Naive B cell (primary cell): Measurements from ENCODE around the gene CSNK1G2. TPM values are rescaled to one million over a fixed set of nuclear protein-coding genes. Genes with fewer than 3 reads are reported as not detected.
A peak's percentile ranks its signal among the peaks of the same experiment; 100 is the strongest.

ENCODE experiments used
- ATAC-seq, 2 donors: fragments of 150-1000 bp; cut with Tn5 transposase; 2 replicates each; pipeline ENCODE4 v1.10.0; 2021; ENCODE audit warnings: low read depth in 2 of 2, mild to moderate bottlenecking in 2 of 2, moderate library complexity in 2 of 2
- DNase-seq: peaks from one replicate; pipeline ENCODE4 v3.0.0; 2022
- H3K27ac Mint-ChIP-seq, 6 donors: one replicate each; pipeline ENCODE4 v1.8.0; 2020 to 2022; ENCODE audit warnings: mild to moderate bottlenecking in 6 of 6, mixed read lengths in 6 of 6, moderate library complexity in 5 of 6, inconsistent platforms in 2 of 6
- H3K27me3 Mint-ChIP-seq, 3 donors: one replicate each; pipeline ENCODE4 v1.8.0; 2021 to 2022; ENCODE audit warnings: mixed read lengths in 3 of 3, mild to moderate bottlenecking in 1 of 3
- H3K36me3 Mint-ChIP-seq, 2 donors: one replicate each; pipeline ENCODE4 v1.8.0; 2020 to 2022; ENCODE audit warnings: mixed read lengths in 2 of 2, inconsistent platforms in 1 of 2, mild to moderate bottlenecking in 1 of 2
- H3K4me1 Mint-ChIP-seq, 3 donors: one replicate each; pipeline ENCODE4 v1.8.0; 2020 to 2022; ENCODE audit warnings: mixed read lengths in 3 of 3, inconsistent platforms in 1 of 3, mild to moderate bottlenecking in 1 of 3, moderate library complexity in 1 of 3
- H3K4me3 Mint-ChIP-seq, 8 donors: one replicate each; pipeline ENCODE4 v1.8.0; 2020 to 2022; ENCODE audit warnings: mild to moderate bottlenecking in 8 of 8, mixed read lengths in 8 of 8, moderate library complexity in 8 of 8, inconsistent platforms in 2 of 8
- H3K9me3 Mint-ChIP-seq, 7 donors: one replicate each; pipeline ENCODE4 v1.8.0; 2020 to 2022; ENCODE audit warnings: mixed read lengths in 7 of 7, mild to moderate bottlenecking in 5 of 7, inconsistent platforms in 2 of 7, moderate library complexity in 1 of 7
- polyA plus RNA-seq, 6 donors: library from polyadenylated mRNA; unstranded; fragments of 300-500 nt; fragmentation: Illumina TruSeq; gene quantifications; one replicate each; pipeline ENCODE4 v1.2.3, GENCODE V29; 2021; ENCODE audit warnings: low read depth in 6 of 6

CSNK1G2 gene
- polyA plus RNA-seq, 6 donors from 2014 or later = 17.6 to 40.7 (median 25.1) TPM

- ATAC-seq (no peak), DNase-seq (no peak)
- Mint-ChIP-seq H3K4me3 (no peak overlapping the region), H3K27ac (no peak overlapping the region), H3K9me3 (no peaks in the 10 kb centered on the region), H3K36me3 (no peaks in the 10 kb centered on the region), H3K4me1 (peaks cover 9 to 32% (median 24%) of the 10 kb centered on the region in 3 donors), H3K27me3 (no peaks in the 10 kb centered on the region)
These were observed 12.6 kb downstream of the CSNK1G2 start for GRCh38 chr19:1953441-1954094.

GRCh38 chr19:1954532-1954933 lies 13.6 kb downstream of the CSNK1G2 start:
- ATAC-seq (no peak), DNase-seq (no peak)
- H3K4me3 Mint-ChIP-seq = no peak overlapping the region
- no peaks in the 10 kb centered on the region for H3K9me3 Mint-ChIP-seq
- no peaks in the 10 kb centered on the region for H3K27me3 Mint-ChIP-seq
- H3K27ac Mint-ChIP-seq = no peak overlapping the region
- no peaks in the 10 kb centered on the region for H3K36me3 Mint-ChIP-seq
- peaks cover 3 to 27% (median 27%) of the 10 kb centered on the region in 3 donors for H3K4me1 Mint-ChIP-seq

- ATAC-seq (no peak), DNase-seq (no peak)
- Mint-ChIP-seq H3K27me3 (no peaks in the 10 kb centered on the region), H3K4me3 (no peak overlapping the region), H3K27ac (peak overlapping the region in 1 of 6 donors; percentile 85), H3K4me1 (peaks cover 3 to 34% (median 24%) of the 10 kb centered on the region in 3 donors), H3K9me3 (no peaks in the 10 kb centered on the region), H3K36me3 (no peaks in the 10 kb centered on the region)
These were observed 14.5 kb downstream of the CSNK1G2 start for GRCh38 chr19:1955171-1956121.

- peak overlapping the region in 1 of 6 donors; percentile 31 for H3K27ac Mint-ChIP-seq
- peaks cover 3 to 35% (median 24%) of the 10 kb centered on the region in 3 donors for H3K4me1 Mint-ChIP-seq
- DNase-seq (no peak), ATAC-seq (no peak)
- no peak overlapping the region for H3K4me3 Mint-ChIP-seq
- no peaks in the 10 kb centered on the region for H3K27me3 Mint-ChIP-seq
- H3K36me3 Mint-ChIP-seq = no peaks in the 10 kb centered on the region
- H3K9me3 Mint-ChIP-seq = no peaks in the 10 kb centered on the region
These were observed 15.1 kb downstream of the CSNK1G2 start for GRCh38 chr19:1956122-1956494.

- Mint-ChIP-seq H3K9me3 (no peaks in the 10 kb centered on the region), H3K36me3 (no peaks in the 10 kb centered on the region), H3K27me3 (no peaks in the 10 kb centered on the region), H3K27ac (peak overlapping the region in 2 of 6 donors; percentile 31 to 69), H3K4me3 (no peak overlapping the region), H3K4me1 (peaks cover 7 to 35% (median 28%) of the 10 kb centered on the region in 3 donors)
- no peak for ATAC-seq
- DNase-seq = no peak
These were observed 16.0 kb downstream of the CSNK1G2 start for GRCh38 chr19:1956868-1957492.

GRCh38 chr19:1957562-1958248 lies 16.7 kb downstream of the CSNK1G2 start:
- Mint-ChIP-seq H3K36me3 (no peaks in the 10 kb centered on the region), H3K27ac (no peak overlapping the region), H3K9me3 (no peaks in the 10 kb centered on the region), H3K4me3 (no peak overlapping the region), H3K27me3 (no peaks in the 10 kb centered on the region), H3K4me1 (peaks cover 7 to 35% (median 21%) of the 10 kb centered on the region in 3 donors)
- no peak for DNase-seq
- ATAC-seq = no peak

- Mint-ChIP-seq H3K36me3 (no peaks in the 10 kb centered on the region), H3K9me3 (no peaks in the 10 kb centered on the region), H3K4me3 (no peak overlapping the region), H3K4me1 (peaks cover 7 to 33% (median 25%) of the 10 kb centered on the region in 3 donors), H3K27me3 (no peaks in the 10 kb centered on the region), H3K27ac (peak overlapping the region in 3 of 6 donors; percentile 47 to 93 (median 73))
- DNase-seq (no peak), ATAC-seq (no peak)
These were observed 19.1 kb downstream of the CSNK1G2 start for GRCh38 chr19:1959928-1960589.

GRCh38 chr19:1961000-1961883 lies 20.3 kb downstream of the CSNK1G2 start:
- peak overlapping the region in 3 of 6 donors; percentile 37 to 73 (median 59) for H3K27ac Mint-ChIP-seq
- no peak for DNase-seq
- H3K9me3 Mint-ChIP-seq = no peaks in the 10 kb centered on the region
- H3K4me3 Mint-ChIP-seq = no peak overlapping the region
- no peaks in the 10 kb centered on the region for H3K36me3 Mint-ChIP-seq
- peaks cover 11 to 31% (median 26%) of the 10 kb centered on the region in 3 donors for H3K4me1 Mint-ChIP-seq
- no peaks in the 10 kb centered on the region for H3K27me3 Mint-ChIP-seq
- ATAC-seq = no peak

GRCh38 chr19:1962674-1963073 lies 21.7 kb downstream of the CSNK1G2 start:
- no peak for DNase-seq
- no peaks in the 10 kb centered on the region for H3K36me3 Mint-ChIP-seq
- H3K4me3 Mint-ChIP-seq = no peak overlapping the region
- peak overlapping the region in 3 of 6 donors; percentile 47 to 84 (median 53) for H3K27ac Mint-ChIP-seq
- H3K27me3 Mint-ChIP-seq = no peaks in the 10 kb centered on the region
- H3K4me1 Mint-ChIP-seq = peaks cover 12 to 30% (median 17%) of the 10 kb centered on the region in 3 donors
- H3K9me3 Mint-ChIP-seq = no peaks in the 10 kb centered on the region
- ATAC-seq = no peak

GRCh38 chr19:1967087-1967608 lies 26.2 kb downstream of the CSNK1G2 start:
- H3K9me3 Mint-ChIP-seq = no peaks in the 10 kb centered on the region
- no peaks in the 10 kb centered on the region for H3K36me3 Mint-ChIP-seq
- peaks cover 5 to 20% (median 10%) of the 10 kb centered on the region in 3 donors for H3K4me1 Mint-ChIP-seq
- ATAC-seq (no peak), DNase-seq (no peak)
- H3K4me3 Mint-ChIP-seq = peak overlapping the region in 1 of 8 donors; percentile 68
- H3K27me3 Mint-ChIP-seq = no peaks in the 10 kb centered on the region
- peak overlapping the region in 1 of 6 donors; percentile 72 for H3K27ac Mint-ChIP-seq

GRCh38 chr19:1968279-1969175 lies 27.6 kb downstream of the CSNK1G2 start:
- H3K36me3 Mint-ChIP-seq = no peaks in the 10 kb centered on the region
- no peaks in the 10 kb centered on the region for H3K9me3 Mint-ChIP-seq
- H3K4me3 Mint-ChIP-seq = peak overlapping the region in 1 of 8 donors; percentile 48
- peak overlapping the region in 1 of 6 donors; percentile 77 for H3K27ac Mint-ChIP-seq
- no peaks in the 10 kb centered on the region for H3K27me3 Mint-ChIP-seq
- no peak for DNase-seq
- peaks cover 8 to 23% (median 17%) of the 10 kb centered on the region in 3 donors for H3K4me1 Mint-ChIP-seq
- no peak for ATAC-seq
